MCF 10A (cell line): Measurements from ENCODE around the gene SNRNP48. TPM values are rescaled to one million over a fixed set of nuclear protein-coding genes. Genes with fewer than 3 reads are reported as not detected.

Source experiments
- BruUV-seq: library from RNA; stranded (reverse); fragments of 400-500 nt; replicated peaks from 2 replicates; lab custom pipeline; 2021; lab: Mats Ljungman, UMichigan
- CTCF ChIA-PET: fragments of 300-600 bp; sonication (Branson Sonifier 250); formaldehyde crosslinking; extraction: SDS; loops from one replicate; lab custom pipeline; 2021; ENCODE audit warnings: antibody characterized with exemption, inconsistent platforms; lab: Yijun Ruan, JAX
- POLR2A ChIA-PET: fragments of 300-600, 350-650 bp; sonication (Branson Sonifier 250); formaldehyde crosslinking; extraction: SDS; loops from one replicate; lab custom pipeline; 2020; ENCODE audit warnings: antibody characterized with exemption, inconsistent platforms; lab: Yijun Ruan, JAX
- DNase-seq: peaks from one replicate; pipeline ENCODE4 v3.0.0-alpha.2; 2018; ENCODE audit not compliant: unreplicated experiment
- H3K27ac Mint-ChIP-seq: one replicate; pipeline ENCODE4 v1.8.0; 2022; ENCODE audit warnings: mild to moderate bottlenecking, low read depth, mixed read lengths; ENCODE audit not compliant: unreplicated experiment
- H3K27me3 Mint-ChIP-seq: one replicate; pipeline ENCODE4 v1.8.0; 2022; ENCODE audit warnings: mixed read lengths; ENCODE audit not compliant: insufficient read depth, unreplicated experiment
- H3K36me3 Mint-ChIP-seq: one replicate; pipeline ENCODE4 v1.8.0; 2022; ENCODE audit warnings: mild to moderate bottlenecking, moderate library complexity, mixed read lengths; ENCODE audit not compliant: insufficient read depth, unreplicated experiment
- H3K4me1 Mint-ChIP-seq: one replicate; pipeline ENCODE4 v1.8.0; 2022; ENCODE audit warnings: mixed read lengths; ENCODE audit not compliant: insufficient read depth, unreplicated experiment
- H3K4me3 Mint-ChIP-seq: one replicate; pipeline ENCODE4 v1.8.0; 2022; ENCODE audit warnings: mild to moderate bottlenecking, moderate library complexity, mixed read lengths; ENCODE audit not compliant: unreplicated experiment
- H3K9me3 Mint-ChIP-seq: one replicate; pipeline ENCODE4 v1.8.0; 2022; ENCODE audit warnings: mixed read lengths; ENCODE audit not compliant: unreplicated experiment
- CTCF ChIP-seq: fragments of 200-600 bp; IDR thresholded peaks from one replicate; pipeline ENCODE4 v1.8.0; 2022; ENCODE audit warnings: antibody characterized with exemption, mild to moderate bottlenecking; ENCODE audit not compliant: unreplicated experiment
- intact Hi-C: fragments of 100-400 bp; cut with micrococcal nuclease; formaldehyde crosslinking; loops from 2 replicates; pipeline ENCODE4 v1.14.1; 2022
- total RNA-seq: library from RNA; stranded (reverse); gene quantifications from 2 replicates; pipeline ENCODE4 v1.2.3, GENCODE V29; 2022

SNRNP48 gene
- total RNA-seq, 1 experiment from 2014 or later = 10.2 TPM

GRCh38 chr6:7569082-7569481, 20.9 kb upstream of the SNRNP48 start:
- no peak overlapping the region for H3K27ac Mint-ChIP-seq
- POLR2A ChIA-PET = interaction anchor here (1.0 to 5.6 kb wide), 6 partner anchors 9 to 257 kb away, joined by 4 to 25 read pairs (median 9); no protein-coding TSS in a partner anchor
- DNase-seq = no peak
- H3K4me1 Mint-ChIP-seq = no peaks in the 10 kb centered on the region
- CTCF ChIA-PET = interaction anchor here (0.6 to 1.8 kb wide), 5 partner anchors 70 to 241 kb away, joined by 3 to 5 read pairs (median 3); no protein-coding TSS in a partner anchor
- BruUV-seq = no TSS peak
- H3K9me3 Mint-ChIP-seq = no peaks in the 10 kb centered on the region
- no peak overlapping the region for H3K4me3 Mint-ChIP-seq
- H3K36me3 Mint-ChIP-seq = no peaks in the 10 kb centered on the region
- no peaks in the 10 kb centered on the region for H3K27me3 Mint-ChIP-seq
- intact Hi-C loops = no loop called here
- TF ChIP-seq CTCF = no peak

DNA sequence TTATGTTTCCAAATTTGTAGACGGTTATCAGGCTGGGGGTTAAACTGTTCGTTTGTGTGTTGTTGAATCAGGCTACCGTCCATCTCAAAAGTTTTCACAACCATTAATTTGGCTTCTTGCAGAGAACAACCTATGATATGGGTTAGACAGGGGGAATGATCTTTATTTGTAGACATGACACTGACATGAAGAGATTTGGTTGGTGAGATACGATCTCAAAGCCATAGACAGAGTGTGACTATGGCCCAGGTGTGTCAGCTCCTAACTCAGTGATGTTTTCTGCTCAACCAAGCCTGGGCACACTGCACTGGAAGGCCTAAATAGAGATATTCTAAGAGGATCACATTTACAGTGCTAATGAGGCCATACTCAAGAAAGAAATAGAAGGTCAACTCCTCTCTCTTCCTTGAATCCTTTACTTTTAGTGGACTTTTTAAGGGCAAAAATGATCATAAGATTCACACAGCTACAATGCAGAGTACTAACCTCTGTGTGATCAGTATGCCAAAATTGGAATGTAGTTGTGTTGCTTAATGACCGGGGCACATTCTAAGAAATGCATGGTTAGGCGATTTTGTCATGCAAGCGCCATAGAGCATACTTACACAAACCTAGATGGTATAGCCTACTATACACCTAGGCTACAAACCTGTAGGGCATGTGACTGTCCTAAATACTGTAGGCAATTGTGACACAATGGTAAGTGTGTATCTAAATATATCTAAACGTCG, 17.6 kb upstream of the SNRNP48 start:
- Mint-ChIP-seq H3K36me3 (no peaks in the 10 kb centered on the region), H3K9me3 (no peaks in the 10 kb centered on the region), H3K4me3 (no peak overlapping the region), H3K4me1 (no peaks in the 10 kb centered on the region), H3K27ac (no peak overlapping the region), H3K27me3 (no peaks in the 10 kb centered on the region)
- intact Hi-C loops = no loop called here
- ChIA-PET POLR2A (interaction anchor here (0.7 to 3.0 kb wide), 5 partner anchors 9 to 67 kb away, joined by 3 to 14 read pairs (median 4); no protein-coding TSS in a partner anchor), CTCF (interaction anchor here (1.4 kb wide), 1 partner anchor 146 kb away, joined by 4 read pairs; no protein-coding TSS in a partner anchor)
- DNase-seq = no peak
- BruUV-seq = no TSS peak
- TF ChIP-seq CTCF = no peak

DNA sequence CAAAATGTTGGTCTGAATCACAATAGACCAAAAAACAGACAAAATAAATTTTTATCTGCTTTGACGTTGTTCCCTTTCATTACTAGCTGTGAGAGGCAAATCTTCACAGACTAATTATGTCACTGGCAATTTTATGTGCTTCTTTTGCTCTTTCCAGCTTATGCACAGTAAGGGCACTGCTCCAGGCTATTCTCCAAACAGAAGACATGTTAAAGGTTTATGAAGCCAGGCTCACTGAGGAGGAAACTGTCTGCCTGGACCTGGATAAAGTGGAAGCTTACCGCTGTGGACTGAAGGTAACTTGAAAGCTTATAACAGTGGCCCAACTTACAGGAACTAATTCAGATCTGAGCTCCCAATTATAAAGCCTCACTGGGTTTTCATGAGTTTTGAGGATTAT, 15.5 kb upstream of the SNRNP48 start:
- DNase-seq = no peak
- Mint-ChIP-seq H3K27me3 (no peaks in the 10 kb centered on the region), H3K27ac (no peak overlapping the region), H3K9me3 (no peaks in the 10 kb centered on the region), H3K4me1 (no peaks in the 10 kb centered on the region), H3K36me3 (no peaks in the 10 kb centered on the region), H3K4me3 (no peak overlapping the region)
- no TSS peak for BruUV-seq
- CTCF ChIA-PET = interaction anchor here (0.5 to 0.8 kb wide), 3 partner anchors 15 to 158 kb away, joined by 3 to 4 read pairs (median 3); no protein-coding TSS in a partner anchor
- intact Hi-C loops = no loop called here
- POLR2A ChIA-PET = interaction anchor here (1.0 to 2.4 kb wide), 11 partner anchors 9 to 285 kb away, joined by 3 to 11 read pairs (median 5); partner anchors contain the start of gene DSP
- TF ChIP-seq CTCF = no peak

DNA sequence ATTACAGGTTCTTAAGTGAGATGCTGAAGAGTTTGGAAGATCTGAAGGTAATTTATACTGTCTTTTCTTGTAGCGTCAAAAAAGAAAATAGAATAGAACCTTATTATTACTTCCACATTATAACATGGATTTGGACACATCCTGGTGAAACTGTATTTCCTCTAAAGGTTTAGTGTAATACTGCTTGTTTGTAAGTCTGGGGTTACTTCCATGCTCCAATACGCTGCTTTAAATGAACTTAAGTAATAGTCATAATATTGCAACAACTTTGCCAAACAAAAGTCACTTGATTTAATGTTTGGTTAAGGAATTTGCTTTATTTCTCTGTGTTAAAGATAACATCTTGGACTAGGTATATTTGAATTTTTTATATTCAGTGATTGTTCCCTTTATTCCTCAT, 11.5 kb upstream of the SNRNP48 start:
- Mint-ChIP-seq H3K27ac (no peak overlapping the region), H3K27me3 (no peaks in the 10 kb centered on the region), H3K9me3 (no peaks in the 10 kb centered on the region), H3K4me3 (no peak overlapping the region), H3K36me3 (no peaks in the 10 kb centered on the region), H3K4me1 (no peaks in the 10 kb centered on the region)
- intact Hi-C loops = no loop called here
- DNase-seq = no peak
- TF ChIP-seq CTCF = no peak
- BruUV-seq = no TSS peak
- ChIA-PET POLR2A (interaction anchor here (0.6 to 2.4 kb wide), 6 partner anchors 10 to 265 kb away, joined by 3 to 12 read pairs (median 6); partner anchors contain the start of genes CAGE1 and RIOK1), CTCF (interaction anchor here (0.6 kb wide), 1 partner anchor 153 kb away, joined by 5 read pairs; no protein-coding TSS in a partner anchor)
